Measurements from ENCODE around the gene TNFRSF4.

- TF ChIP-seq CTCF (IDR thresholded peaks at IDR 0.05) (no peak), EP300 (IDR thresholded peaks at IDR 0.05) (no peak), POLR2AphosphoS5 (IDR thresholded peaks at IDR 0.05) (no peak)
These were observed 30.3 kb upstream of the TNFRSF4 start for GRCh38 chr1:1244192-1244811.

All from sigmoid colon (tissue), 4 donors.